BJ (cell line): ENCODE results near the gene EDA. TPM values are rescaled to one million over a fixed set of nuclear protein-coding genes. Genes with fewer than 3 reads are reported as not detected.

ENCODE experiments used
- CTCF ChIA-PET: fragments of 350-600 bp; formaldehyde crosslinking; extraction: SDS; loops from one replicate; lab custom pipeline; 2021; ENCODE audit warnings: antibody characterized with exemption, inconsistent platforms; lab: Yijun Ruan, JAX
- POLR2A ChIA-PET: fragments of 300-600 bp; sonication (Branson Sonifier 250); formaldehyde crosslinking; extraction: SDS; loops from one replicate; lab custom pipeline; 2021; ENCODE audit warnings: antibody characterized with exemption; lab: Charles Lee
- DNase-seq: peaks from one replicate; pipeline ENCODE4 v3.0.0-alpha.2; 2011; ENCODE audit warnings: low read depth
- H3K27me3 ChIP-seq: 2 replicates; pipeline ENCODE4 v1.6.0; 2011; ENCODE audit warnings: low read length; ENCODE audit not compliant: control insufficient read depth, insufficient read depth
- H3K36me3 ChIP-seq: 2 replicates; pipeline ENCODE4 v1.5.1; 2011; ENCODE audit warnings: low read length; ENCODE audit not compliant: control insufficient read depth, insufficient read depth
- H3K4me3 ChIP-seq: 2 replicates; pipeline ENCODE4 v1.5.1; 2011; ENCODE audit warnings: low read depth, mild to moderate bottlenecking, control low read depth, low read length
- polyA plus RNA-seq: library from polyadenylated mRNA; depleted of rRNA; stranded (reverse); fragments of >200 nt; gene quantifications from 2 replicates; pipeline ENCODE4 v1.2.3, GENCODE V29; 2011
- TF ChIP-seq, protein P1 (sequence below): IDR thresholded peaks from 2 replicates; pipeline ENCODE4 v1.5.1; 2011; ENCODE audit warnings: low read depth, mild to moderate bottlenecking, control low read depth, inconsistent platforms, low read length, moderate library complexity; ENCODE audit not compliant: insufficient read depth

EDA gene
- polyA plus RNA-seq, 1 experiment = 0.06 TPM

DNA sequence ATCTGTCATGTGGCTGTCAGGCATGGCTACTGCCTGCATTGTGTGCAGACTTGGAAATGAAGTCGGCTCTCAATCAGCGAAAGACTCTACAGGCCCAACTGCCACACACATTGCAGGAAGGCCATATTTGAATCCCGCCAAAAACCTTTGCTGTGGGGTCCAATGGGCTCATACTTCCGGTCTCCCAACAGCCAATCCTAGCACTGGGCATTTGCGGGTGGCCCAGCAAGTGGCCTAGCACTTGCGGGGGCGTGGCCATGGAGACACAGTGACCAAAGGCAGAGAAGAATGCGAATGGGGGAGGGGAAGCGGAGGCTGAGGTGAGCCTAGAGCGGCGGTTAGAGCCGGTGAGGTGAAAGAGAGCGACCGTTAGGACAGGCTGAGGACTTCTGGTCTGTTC lies 446.2 kb downstream of the EDA start, which contains the start of gene OTUD6A:
TSS of gene OTUD6A (plus strand) at position 382 of the 400 bp plus-strand sequence. CDS start 68 bp downstream, outside the sequence.
- TF ChIP-seq, protein P1, sequence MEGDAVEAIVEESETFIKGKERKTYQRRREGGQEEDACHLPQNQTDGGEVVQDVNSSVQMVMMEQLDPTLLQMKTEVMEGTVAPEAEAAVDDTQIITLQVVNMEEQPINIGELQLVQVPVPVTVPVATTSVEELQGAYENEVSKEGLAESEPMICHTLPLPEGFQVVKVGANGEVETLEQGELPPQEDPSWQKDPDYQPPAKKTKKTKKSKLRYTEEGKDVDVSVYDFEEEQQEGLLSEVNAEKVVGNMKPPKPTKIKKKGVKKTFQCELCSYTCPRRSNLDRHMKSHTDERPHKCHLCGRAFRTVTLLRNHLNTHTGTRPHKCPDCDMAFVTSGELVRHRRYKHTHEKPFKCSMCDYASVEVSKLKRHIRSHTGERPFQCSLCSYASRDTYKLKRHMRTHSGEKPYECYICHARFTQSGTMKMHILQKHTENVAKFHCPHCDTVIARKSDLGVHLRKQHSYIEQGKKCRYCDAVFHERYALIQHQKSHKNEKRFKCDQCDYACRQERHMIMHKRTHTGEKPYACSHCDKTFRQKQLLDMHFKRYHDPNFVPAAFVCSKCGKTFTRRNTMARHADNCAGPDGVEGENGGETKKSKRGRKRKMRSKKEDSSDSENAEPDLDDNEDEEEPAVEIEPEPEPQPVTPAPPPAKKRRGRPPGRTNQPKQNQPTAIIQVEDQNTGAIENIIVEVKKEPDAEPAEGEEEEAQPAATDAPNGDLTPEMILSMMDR = no peak
- CTCF ChIA-PET = no interaction called here

GRCh38 chrX:70062961-70063550 lies 447.1 kb downstream of the EDA start:
- DNase-seq = no peak
- H3K27me3 ChIP-seq = no peaks in the 10 kb centered on the region
- H3K36me3 ChIP-seq = no peaks in the 10 kb centered on the region
- POLR2A ChIA-PET = no interaction called here
- H3K4me3 ChIP-seq = no peak overlapping the region
- CTCF ChIA-PET = no interaction called here
- TF ChIP-seq, protein P1 = no peak

More for the DNA sequence above, 446.2 kb downstream of the EDA start, which contains the start of gene OTUD6A:
- Histone ChIP-seq H3K36me3 (no peaks in the 10 kb centered on the region), H3K27me3 (no peaks in the 10 kb centered on the region), H3K4me3 (no peak within 1 kb of the TSS)
- DNase-seq = no peak
- POLR2A ChIA-PET = no interaction called here

- Histone ChIP-seq H3K27me3 (no peaks in the 10 kb centered on the region), H3K4me3 (no peak overlapping the region), H3K36me3 (no peaks in the 10 kb centered on the region)
- no peak for DNase-seq
- ChIA-PET POLR2A (no interaction called here), CTCF (no interaction called here)
- TF ChIP-seq, protein P1 = no peak
These were observed 450.7 kb downstream of the EDA start for GRCh38 chrX:70066646-70067045.

DNA sequence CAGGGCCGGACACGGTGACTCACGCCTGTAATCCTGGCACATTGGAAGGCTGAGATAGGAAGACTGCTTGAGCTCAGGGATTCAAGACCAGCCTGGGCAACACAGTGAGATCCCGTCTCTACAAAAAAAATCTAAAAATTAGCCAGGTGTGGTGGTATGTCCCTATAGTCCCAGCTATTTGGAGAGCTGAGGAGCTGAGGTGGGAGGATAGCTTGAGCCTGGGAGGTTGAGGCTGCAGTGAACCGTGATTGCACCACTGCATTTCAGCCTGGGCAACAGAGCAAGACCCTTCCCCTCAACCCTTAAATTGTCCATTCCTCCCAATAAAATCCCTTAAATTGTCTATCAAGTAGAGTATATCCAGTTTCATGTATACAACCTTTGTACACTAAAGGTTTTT lies 463.4 kb downstream of the EDA start:
- CTCF ChIA-PET = interaction anchor here (3.1 kb wide), 1 partner anchor 18 kb away, joined by 10 read pairs; no protein-coding TSS in a partner anchor
- H3K36me3 ChIP-seq = no peaks in the 10 kb centered on the region
- TF ChIP-seq, protein P1 = no peak

DNA sequence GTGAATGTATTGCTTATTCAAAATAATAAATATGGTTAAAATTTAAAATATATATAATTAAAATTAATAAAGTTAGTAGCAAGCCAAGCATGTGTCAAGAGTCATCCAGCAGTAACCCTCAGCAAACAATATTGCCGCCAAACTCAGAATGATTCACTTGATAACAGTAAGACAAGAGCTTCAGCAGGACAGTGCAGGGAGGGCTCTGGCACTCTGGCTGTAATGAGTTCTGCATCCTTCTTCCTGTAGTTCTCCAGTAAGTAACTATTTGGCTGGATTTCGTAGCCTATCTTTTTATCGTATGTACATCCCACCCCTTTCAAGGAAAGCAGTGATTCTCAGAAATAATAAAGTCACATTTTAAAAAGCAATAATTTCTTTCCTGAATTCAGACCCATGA lies 464.0 kb downstream of the EDA start:
- no peak for DNase-seq
- H3K4me3 ChIP-seq = no peak overlapping the region
- H3K27me3 ChIP-seq = no peaks in the 10 kb centered on the region
- TF ChIP-seq, protein P1 = no peak
- CTCF ChIA-PET = interaction anchor here (3.1 kb wide), 1 partner anchor 17 kb away, joined by 10 read pairs; no protein-coding TSS in a partner anchor
- no peaks in the 10 kb centered on the region for H3K36me3 ChIP-seq
- POLR2A ChIA-PET = no interaction called here

More for the DNA sequence above, 463.4 kb downstream of the EDA start:
- POLR2A ChIA-PET = no interaction called here
- DNase-seq = no peak
- Histone ChIP-seq H3K27me3 (no peaks in the 10 kb centered on the region), H3K4me3 (no peak overlapping the region)
